H1 (cell line): ENCODE results near the gene TIE1. TPM values are rescaled to one million over a fixed set of nuclear protein-coding genes. Genes with fewer than 3 reads are reported as not detected.

Source experiments
- ASH2L ChIP-seq: fragments of 200-600, 300-600 bp; sonication (generic); IDR thresholded peaks from one replicate; pipeline ENCODE4 v1.7.1; 2017; ENCODE audit warnings: low read length
- CBX5 ChIP-seq: fragments of 300-800, 300-1000 bp; sonication (generic); IDR thresholded peaks from 2 replicates; pipeline ENCODE4 v1.7.1; 2016; ENCODE audit warnings: antibody characterized with exemption, low read length, low read depth
- CHD7 ChIP-seq: fragments of 300-600 bp; sonication (generic); IDR thresholded peaks from 2 replicates; pipeline ENCODE4 v1.7.1; 2012; ENCODE audit warnings: low read length, moderate library complexity, mild to moderate bottlenecking, inconsistent platforms; ENCODE audit not compliant: insufficient replicate concordance
- EP300 ChIP-seq, 2 experiments: IDR thresholded peaks; 1 replicate in 1 of 2; 2 replicates in 1 of 2; pipeline ENCODE4 v1.6.1; 2011 to 2012; ENCODE audit warnings: low read depth in 2 of 2, low read length in 2 of 2, mild to moderate bottlenecking in 2 of 2, borderline replicate concordance in 1 of 2, inconsistent platforms in 1 of 2, moderate library complexity in 1 of 2
- FOSL1 ChIP-seq: IDR thresholded peaks from 2 replicates; pipeline ENCODE4 v1.6.1; 2011; ENCODE audit warnings: mild to moderate bottlenecking, low read depth, low read length, moderate library complexity; ENCODE audit not compliant: insufficient read depth
- NRF1 ChIP-seq: IDR thresholded peaks from 2 replicates; pipeline ENCODE4 v1.6.1; 2011; ENCODE audit warnings: mild to moderate bottlenecking, low read depth, low read length, improper control_type of control experiment
- POU5F1 ChIP-seq: IDR thresholded peaks from 2 replicates; pipeline ENCODE4 v1.6.1; 2011; ENCODE audit warnings: low read depth, mild to moderate bottlenecking, low read length, moderate library complexity
- RXRA ChIP-seq: IDR thresholded peaks from 2 replicates; pipeline ENCODE4 v1.6.1; 2011; ENCODE audit warnings: low read depth, mild to moderate bottlenecking, low read length, moderate library complexity; ENCODE audit not compliant: insufficient read depth
- SUZ12 ChIP-seq: fragments of 200-600 bp; sonication (generic); IDR thresholded peaks from 2 replicates; pipeline ENCODE4 v1.6.1; 2012; ENCODE audit warnings: mild to moderate bottlenecking, inconsistent platforms, low read length, moderate library complexity, mixed read lengths
- TAF1 ChIP-seq: IDR thresholded peaks from 2 replicates; pipeline ENCODE4 v1.6.1; 2011; ENCODE audit warnings: mild to moderate bottlenecking, low read depth, low read length
- polyA plus RNA-seq, 7 experiments: library from polyadenylated mRNA; depleted of rRNA in 3 of 7; stranded (reverse) in 5 of 7; unstranded in 2 of 7; fragments of >200 nt in 5 of 7; fragments of 200-250 nt in 2 of 7; gene quantifications; 1 replicate in 5 of 7; 2 replicates in 1 of 7; 4 replicates in 1 of 7; pipeline versions ENCODE4 v1.2.1 to v1.2.3, GENCODE V29; 2011 to 2013; ENCODE audit warnings: missing spikeins in 2 of 7, mixed read lengths in 2 of 7
- total RNA-seq: library from RNA; stranded (reverse); fragmentation: NEBNext Ultra II Directional; extraction: Animal tissue kit (Norgen Biotek cat#: 25700); gene quantifications from 2 replicates; pipeline ENCODE4 v1.2.1, GENCODE V29; 2021

Gene TIE1
- total and polyA plus RNA-seq, 2 of the 8 experiments (the other 6 are each of a cell fraction or from before 2014, with no cell fraction given): 0.74 to 2.2 TPM

- TF ChIP-seq CHD7 (no peak), NRF1 (no peak), FOSL1 (no peak), RXRA (no peak), ASH2L (no peak), POU5F1 (no peak), TAF1 (no peak), SUZ12 (no peak), EP300 (IDR thresholded peaks at IDR 0.05; ENCODE audit: borderline replicate concordance in 1 of 2, low read depth in 2 of 2, low read length in 2 of 2) (no peak), CBX5 (no peak)
These were observed 31.0 kb upstream of the TIE1 start, which contains the start of gene TMEM125 (continued) for GRCh38 chr1:43269627-43270375.
